HepG2 (cell line): ENCODE results near the gene ALDH4A1. TPM values are rescaled to one million over a fixed set of nuclear protein-coding genes. Genes with fewer than 3 reads are reported as not detected.

Experiments
- AFF4 ChIP-seq: sonication (generic); formaldehyde crosslinking; IDR thresholded peaks from 2 replicates; pipeline ENCODE4 v1.4.0; 2020; ENCODE audit warnings: missing genetic modification reagents
- ARID3A ChIP-seq: IDR thresholded peaks from 2 replicates; pipeline ENCODE4 v1.6.1; 2012; ENCODE audit warnings: low read depth, low read length, improper control_type of control experiment
- ARID4A ChIP-seq: sonication (generic); formaldehyde crosslinking; IDR thresholded peaks from 2 replicates; pipeline ENCODE4 v1.5.0; 2020; ENCODE audit warnings: mild to moderate bottlenecking, missing genetic modification reagents, borderline replicate concordance
- DZIP1 ChIP-seq: sonication (generic); formaldehyde crosslinking; IDR thresholded peaks from 2 replicates; pipeline ENCODE4 v1.5.0; 2020; ENCODE audit warnings: mild to moderate bottlenecking, missing genetic modification reagents
- HMG20B ChIP-seq: conservative IDR thresholded peaks from 2 replicates; pipeline ENCODE4 v1.6.1; 2016; ENCODE audit warnings: missing genetic modification reagents, missing compliant biosample characterization
- MYC ChIP-seq: sonication (generic); formaldehyde crosslinking; IDR thresholded peaks from 2 replicates; pipeline ENCODE4 v1.9.0; 2021; ENCODE audit warnings: missing genetic modification reagents, borderline replicate concordance
- MZF1 ChIP-seq: sonication (generic); formaldehyde crosslinking; IDR thresholded peaks from 2 replicates; pipeline ENCODE4 v1.8.1; 2023; ENCODE audit warnings: mild to moderate bottlenecking, missing genetic modification reagents, borderline replicate concordance
- NFKB2 ChIP-seq: sonication (generic); formaldehyde crosslinking; IDR thresholded peaks from 2 replicates; pipeline ENCODE4 v1.4.0; 2020; ENCODE audit warnings: missing genetic modification reagents, borderline replicate concordance
- NONO ChIP-seq, 2 experiments: fragments of 450-650 bp in 1 of 2; sonication (generic) in 1 of 2; formaldehyde crosslinking in 1 of 2; IDR thresholded peaks in 1 of 2; conservative IDR thresholded peaks in 1 of 2; 2 replicates each; pipeline versions ENCODE4 v1.6.1 to v1.8.0; 2017 to 2022; ENCODE audit warnings: mild to moderate bottlenecking in 1 of 2, missing genetic modification reagents in 1 of 2, moderate library complexity in 1 of 2
- PHF20 ChIP-seq: sonication (generic); formaldehyde crosslinking; IDR thresholded peaks from 2 replicates; pipeline ENCODE4 v1.5.0; 2020; ENCODE audit warnings: mild to moderate bottlenecking, missing genetic modification reagents
- POLR2AphosphoS5 ChIP-seq: IDR thresholded peaks from 2 replicates; pipeline ENCODE4 v1.6.1; 2012; ENCODE audit warnings: low read depth, low read length
- SP140L ChIP-seq: sonication (generic); formaldehyde crosslinking; IDR thresholded peaks from 2 replicates; pipeline ENCODE4 v1.4.0; 2020; ENCODE audit warnings: missing genetic modification reagents, borderline replicate concordance
- TP53 ChIP-seq: sonication (generic); formaldehyde crosslinking; conservative IDR thresholded peaks from 2 replicates; pipeline ENCODE4 v1.4.0; 2020; ENCODE audit warnings: missing genetic modification reagents
- ZKSCAN8 ChIP-seq: IDR thresholded peaks from 2 replicates; pipeline ENCODE4 v1.6.1; 2016; ENCODE audit warnings: borderline replicate concordance, missing genetic modification reagents, missing compliant biosample characterization
- ZNF670 ChIP-seq: sonication (generic); formaldehyde crosslinking; IDR thresholded peaks from 2 replicates; pipeline ENCODE4 v1.8.0; 2022; ENCODE audit warnings: mild to moderate bottlenecking, missing genetic modification reagents, borderline replicate concordance
- polyA plus RNA-seq, 8 experiments: library from polyadenylated mRNA; depleted of rRNA in 3 of 8; stranded (reverse) in 7 of 8; unstranded in 1 of 8; fragments of >200 nt; fragmentation: Illumina TruSeq in 4 of 8; extraction: Trizol in 4 of 8; gene quantifications; 2 replicates each; pipeline versions ENCODE4 v1.2.1 to v1.2.3, GENCODE V29; 2011 to 2016; ENCODE audit warnings: low read depth in 4 of 8, missing spikeins in 1 of 8, mixed read lengths in 1 of 8; ENCODE audit not compliant: insufficient read depth in 1 of 8
- total RNA-seq, 5 experiments: library from RNA; depleted of rRNA; stranded (reverse); fragments of >200 nt; fragmentation: Illumina TruSeq; extraction: Trizol; gene quantifications; 2 replicates each; pipeline ENCODE4 v1.2.3, GENCODE V29; 2016; ENCODE audit warnings: low read depth in 1 of 5

The ALDH4A1 gene
- total and polyA plus RNA-seq, 2 of the 13 experiments (the other 11 are each of a cell fraction or from before 2014, with no cell fraction given), result 76.4 to 240 TPM

GRCh38 chr1:18901147-18901951 lies 1.0 kb downstream of the ALDH4A1 start (continued):
- TF ChIP-seq MYC (peak; percentile 79; the same call in 1 of the 2 replicates), AFF4 (peak; percentile 82; the same call in 1 of the 2 replicates), NONO (IDR thresholded peaks at IDR 0.05) (no peak), NONO (CRISPR knock-in tag; conservative IDR thresholded peaks at IDR 0.05) (peak; percentile 90), DZIP1 (CRISPR knock-in tag) (no peak), MZF1 (CRISPR knock-in tag) (no peak), TP53 (CRISPR knock-in tag) (no peak), PHF20 (CRISPR knock-in tag) (no peak), SP140L (CRISPR knock-in tag) (no peak), ARID3A (no peak), ARID4A (CRISPR knock-in tag) (peak; percentile 71; the same call in 1 of the 2 replicates), HMG20B (CRISPR knock-in tag) (peak; percentile 74; the same call in 1 of the 2 replicates), ZKSCAN8 (CRISPR knock-in tag) (peak; percentile 80; the same call in 1 of the 2 replicates), ZNF670 (CRISPR knock-in tag) (no peak; the same call in 1 of the 2 replicates), NFKB2 (CRISPR knock-in tag) (peak; percentile 63; the same call in 1 of the 2 replicates), POLR2AphosphoS5 (peak; percentile 71)
